Mesenchymal stem cell (in vitro differentiated cells and primary cell): ENCODE measurements around the gene BAD.

Source experiments
- DNase-seq: peaks from one replicate; pipeline ENCODE4 v3.0.0-alpha.2; 2013
- H2AFZ ChIP-seq: one replicate; pipeline ENCODE4 v1.6.1; 2013; ENCODE audit warnings: low read depth, mild to moderate bottlenecking, control low read depth, inconsistent platforms, low read length, moderate library complexity
- H2AK5ac ChIP-seq: 2 replicates; pipeline ENCODE4 v1.6.1; 2013; ENCODE audit warnings: low read length, moderate library complexity, mild to moderate bottlenecking, inconsistent platforms; ENCODE audit not compliant: severe bottlenecking
- H2BK120ac ChIP-seq: one replicate; pipeline ENCODE4 v1.6.1; 2013; ENCODE audit warnings: low read depth, mild to moderate bottlenecking, inconsistent platforms, low read length, moderate library complexity
- H2BK12ac ChIP-seq, 2 experiments: one replicate each; pipeline ENCODE4 v1.6.1; 2013; ENCODE audit warnings: inconsistent platforms in 2 of 2, low read length in 2 of 2, mild to moderate bottlenecking in 2 of 2, moderate library complexity in 2 of 2, control low read depth in 1 of 2
- H2BK15ac ChIP-seq: one replicate; pipeline ENCODE4 v1.6.1; 2013; ENCODE audit warnings: mild to moderate bottlenecking, low read depth, inconsistent platforms; ENCODE audit not compliant: poor library complexity, severe bottlenecking
- H2BK5ac ChIP-seq: 2 replicates; pipeline ENCODE4 v1.6.1; 2013; ENCODE audit warnings: low read depth, mild to moderate bottlenecking, low read length, control low read depth, inconsistent platforms; ENCODE audit not compliant: poor library complexity, severe bottlenecking
- H3K14ac ChIP-seq, 2 experiments: one replicate each; pipeline ENCODE4 v1.6.1; 2013; ENCODE audit warnings: inconsistent platforms in 2 of 2, low read length in 2 of 2, control low read depth in 1 of 2, mild to moderate bottlenecking in 1 of 2, moderate library complexity in 1 of 2
- H3K18ac ChIP-seq, 2 experiments: one replicate each; pipeline ENCODE4 v1.6.1; 2013; ENCODE audit warnings: inconsistent platforms in 2 of 2, low read length in 2 of 2, control low read depth in 1 of 2, low read depth in 1 of 2, mild to moderate bottlenecking in 1 of 2
- H3K23ac ChIP-seq, 2 experiments: one replicate each; pipeline ENCODE4 v1.6.1; 2013; ENCODE audit warnings: inconsistent platforms in 2 of 2, low read length in 2 of 2, mild to moderate bottlenecking in 2 of 2, moderate library complexity in 2 of 2, control low read depth in 1 of 2
- H3K27ac ChIP-seq: 2 replicates; pipeline ENCODE4 v1.5.1; 2013; ENCODE audit warnings: mild to moderate bottlenecking, moderate library complexity, low read length, control low read depth, inconsistent platforms; ENCODE audit not compliant: poor library complexity, severe bottlenecking
- H3K27me3 ChIP-seq, 2 experiments: 2 replicates each; pipeline versions ENCODE4 v1.6.1 to v1.7.0; 2013; ENCODE audit warnings: low read length in 2 of 2, mild to moderate bottlenecking in 2 of 2, moderate library complexity in 2 of 2, control low read depth in 1 of 2, inconsistent platforms in 1 of 2; ENCODE audit not compliant: control insufficient read depth in 1 of 2, insufficient read depth in 1 of 2
- H3K36me3 ChIP-seq, 2 experiments: 2 replicates each; pipeline versions ENCODE4 v1.6.1 to v1.7.0; 2013; ENCODE audit warnings: low read length in 2 of 2, control low read depth in 1 of 2, inconsistent platforms in 1 of 2, low read depth in 1 of 2, mild to moderate bottlenecking in 1 of 2; ENCODE audit not compliant: insufficient read depth in 2 of 2, control insufficient read depth in 1 of 2
- H3K4ac ChIP-seq, 2 experiments: one replicate each; pipeline ENCODE4 v1.6.1; 2013; ENCODE audit warnings: inconsistent platforms in 2 of 2, low read length in 2 of 2, mild to moderate bottlenecking in 2 of 2, moderate library complexity in 2 of 2, control low read depth in 1 of 2, low read depth in 1 of 2
- H3K4me1 ChIP-seq: 2 replicates; pipeline ENCODE4 v1.6.1; 2013; ENCODE audit warnings: low read depth, low read length, control low read depth; ENCODE audit not compliant: control insufficient read depth, insufficient read depth
- H3K4me2 ChIP-seq: 2 replicates; pipeline ENCODE4 v1.6.1; 2013; ENCODE audit warnings: low read length, mild to moderate bottlenecking, inconsistent platforms; ENCODE audit not compliant: poor library complexity, severe bottlenecking
- H3K4me3 ChIP-seq, 2 experiments: 2 replicates each; pipeline versions ENCODE4 v1.5.1 to v1.7.0; 2013; ENCODE audit warnings: low read length in 2 of 2, mild to moderate bottlenecking in 2 of 2, control low read depth in 1 of 2, low read depth in 1 of 2; ENCODE audit not compliant: insufficient read depth in 1 of 2
- H3K79me1 ChIP-seq: replicated peaks from 2 replicates; pipeline ENCODE4 v1.6.1; 2013; ENCODE audit warnings: mild to moderate bottlenecking, control low read depth, low read length, inconsistent platforms; ENCODE audit not compliant: poor library complexity, severe bottlenecking
- H3K9ac ChIP-seq: 2 replicates; pipeline ENCODE4 v1.7.0; 2013; ENCODE audit warnings: mild to moderate bottlenecking, low read length, moderate library complexity
- H3K9me3 ChIP-seq: 2 replicates; pipeline ENCODE4 v1.7.0; 2013; ENCODE audit warnings: mild to moderate bottlenecking, low read length; ENCODE audit not compliant: control insufficient read depth
- H4K8ac ChIP-seq: one replicate; pipeline ENCODE4 v1.6.1; 2013; ENCODE audit warnings: inconsistent platforms, mild to moderate bottlenecking, low read length, moderate library complexity
- H4K91ac ChIP-seq: one replicate; pipeline ENCODE4 v1.6.1; 2013; ENCODE audit warnings: mild to moderate bottlenecking, low read length, inconsistent platforms
- WGBS: methylation state at CpG from one replicate; pipeline ENCODE4 v1.1.7; 2013; ENCODE audit warnings: mixed read lengths; 5-methylcytosine and 5-hydroxymethylcytosine counted together

Gene BAD

GRCh38 chr11:64268025-64268892 lies 16.2 kb downstream of the BAD start:
- no peak overlapping the region for H2AFZ ChIP-seq
- peaks cover 35 to 53% of the 10 kb centered on the region in 2 experiments for H3K36me3 ChIP-seq
- peak overlapping the region; percentile 87 for H4K91ac ChIP-seq
- H3K9me3 ChIP-seq, result no peaks in the 10 kb centered on the region
- peak; percentile 56 for DNase-seq
- peak overlapping the region; percentile 78 to 93 for H2BK12ac ChIP-seq
- H3K27me3 ChIP-seq, result no peaks in the 10 kb centered on the region
- H3K14ac ChIP-seq, result peak overlapping the region in 1 of 2 experiments; percentile 76
- H2BK15ac ChIP-seq, result peak overlapping the region; percentile 77
- peak overlapping the region; percentile 32 to 83 for H3K4me3 ChIP-seq
- WGBS, result 68% methylated on average over 22 of the region's 23 CpGs
- H3K4me1 ChIP-seq, result peaks cover 33% of the 10 kb centered on the region
- H4K8ac ChIP-seq, result peak overlapping the region; percentile 99
- H2BK120ac ChIP-seq, result peak overlapping the region; percentile 85
- peak overlapping the region; percentile 34 to 73 for H3K18ac ChIP-seq
- H2AK5ac ChIP-seq, result peak overlapping the region; percentile 18
- peak overlapping the region; percentile 81 for H3K4me2 ChIP-seq
- peak overlapping the region in 1 of 2 experiments; percentile 65 for H3K23ac ChIP-seq
- H3K27ac ChIP-seq, result peak overlapping the region; percentile 94
- no peak overlapping the region for H2BK5ac ChIP-seq
- peak overlapping the region; percentile 96 for H3K9ac ChIP-seq
- H3K4ac ChIP-seq, result peak overlapping the region; percentile 76 to 97
- H3K79me1 ChIP-seq, result peaks cover 12% of the 10 kb centered on the region

GRCh38 chr11:64267207-64267945 lies 17.1 kb downstream of the BAD start:
- DNase-seq, result no peak
- H3K4me2 ChIP-seq, result no peak overlapping the region
- peak overlapping the region; percentile 8 for H4K91ac ChIP-seq
- H3K36me3 ChIP-seq, result peaks cover 40 to 62% of the 10 kb centered on the region in 2 experiments
- peaks cover 41% of the 10 kb centered on the region for H3K4me1 ChIP-seq
- H3K18ac ChIP-seq, result no peak overlapping the region
- no peaks in the 10 kb centered on the region for H3K9me3 ChIP-seq
- no peaks in the 10 kb centered on the region for H3K27me3 ChIP-seq
- H2AFZ ChIP-seq, result no peak overlapping the region
- peak overlapping the region; percentile 77 for H2BK15ac ChIP-seq
- no peak overlapping the region for H2BK12ac ChIP-seq
- peak overlapping the region; percentile 15 to 55 for H3K4ac ChIP-seq
- H3K9ac ChIP-seq, result peak overlapping the region; percentile 96
- peak overlapping the region in 1 of 2 experiments; percentile 83 for H3K4me3 ChIP-seq
- H2BK120ac ChIP-seq, result no peak overlapping the region
- H2AK5ac ChIP-seq, result no peak overlapping the region
- no peak overlapping the region for H3K23ac ChIP-seq
- H2BK5ac ChIP-seq, result no peak overlapping the region
- H3K14ac ChIP-seq, result no peak overlapping the region
- H4K8ac ChIP-seq, result peak overlapping the region; percentile 0
- 93% methylated on average over 19 of the region's 27 CpGs for WGBS
- H3K79me1 ChIP-seq, result peaks cover 11% of the 10 kb centered on the region
- H3K27ac ChIP-seq, result no peak overlapping the region

- Histone ChIP-seq H3K18ac (no peak overlapping the region), H3K9me3 (no peaks in the 10 kb centered on the region), H2BK120ac (no peak overlapping the region), H4K8ac (no peak overlapping the region), H3K4ac (no peak overlapping the region), H2BK5ac (no peak overlapping the region), H2BK15ac (no peak overlapping the region), H3K4me3 (no peak overlapping the region), H3K4me1 (peaks cover 35% of the 10 kb centered on the region), H3K4me2 (no peak overlapping the region), H2AK5ac (no peak overlapping the region), H3K14ac (no peak overlapping the region), H3K27me3 (no peaks in the 10 kb centered on the region), H3K23ac (no peak overlapping the region), H3K9ac (no peak overlapping the region), H3K27ac (no peak overlapping the region), H2BK12ac (no peak overlapping the region), H4K91ac (no peak overlapping the region), H3K79me1 (peaks cover 14% of the 10 kb centered on the region), H3K36me3 (peaks cover 48 to 72% of the 10 kb centered on the region in 2 experiments), H2AFZ (no peak overlapping the region)
- WGBS, result 87% methylated on average over 15 of the region's 15 CpGs
- DNase-seq, result no peak
Measured at GRCh38 chr11:64266339-64266738, 18.1 kb downstream of the BAD start.
